ENCODE results near the gene NPTXR.

GRCh38 chr22:38784035-38784434 lies 59.8 kb downstream of the NPTXR start:
- TF ChIP-seq CTCF (IDR thresholded peaks at IDR 0.05) (no peak), POLR2A (IDR thresholded peaks at IDR 0.05) (no peak)

All from thyroid gland (tissue), 4 donors.